HEK293T (cell line): ENCODE results near the gene EIF5.

ENCODE experiments used
- CTCF ChIA-PET: fragments of 350-600 bp; formaldehyde crosslinking; extraction: SDS; loops from one replicate; lab custom pipeline; 2021; ENCODE audit warnings: antibody characterized with exemption, inconsistent platforms; lab: Yijun Ruan, JAX
- POLR2A ChIA-PET: fragments of 350-600 bp; formaldehyde crosslinking; extraction: SDS; loops from one replicate; lab custom pipeline; 2020; ENCODE audit warnings: antibody characterized with exemption, inconsistent platforms; lab: Yijun Ruan, JAX
- DNase-seq: peaks from one replicate; pipeline ENCODE4 v3.0.0; 2012; ENCODE audit warnings: mixed read lengths; ENCODE audit errors: extremely low spot score
- ARNT ChIP-seq: fragments of 450-650 bp; IDR thresholded peaks from 2 replicates; pipeline ENCODE4 v1.6.1; 2017; ENCODE audit warnings: mild to moderate bottlenecking
- BHLHE40 ChIP-seq: fragments of 450-650 bp; IDR thresholded peaks from 2 replicates; pipeline ENCODE4 v1.6.1; 2016; ENCODE audit warnings: mild to moderate bottlenecking, moderate library complexity, borderline replicate concordance
- CTBP1 ChIP-seq: fragments of 450-650 bp; IDR thresholded peaks from 2 replicates; pipeline ENCODE4 v1.6.1; 2016; ENCODE audit warnings: borderline replicate concordance
- ELF4 ChIP-seq: fragments of 450-650 bp; IDR thresholded peaks from 2 replicates; pipeline ENCODE4 v1.6.1; 2017; ENCODE audit warnings: antibody characterized with exemption
- FOXA1 ChIP-seq: fragments of 450-650 bp; IDR thresholded peaks from 2 replicates; pipeline ENCODE4 v1.6.1; 2016; ENCODE audit warnings: mild to moderate bottlenecking
- FOXK2 ChIP-seq: fragments of 450-650 bp; IDR thresholded peaks from 2 replicates; pipeline ENCODE4 v1.6.1; 2016; ENCODE audit warnings: mild to moderate bottlenecking
- FOXM1 ChIP-seq: fragments of 450-650 bp; IDR thresholded peaks from 2 replicates; pipeline ENCODE4 v1.6.1; 2017; ENCODE audit warnings: mild to moderate bottlenecking, borderline replicate concordance
- HDGF ChIP-seq: fragments of 450-650 bp; IDR thresholded peaks from 2 replicates; pipeline ENCODE4 v1.6.1; 2017; ENCODE audit warnings: antibody characterized with exemption, borderline replicate concordance
- L3MBTL2 ChIP-seq: fragments of 450-650 bp; conservative IDR thresholded peaks from 2 replicates; pipeline ENCODE4 v1.6.1; 2016; ENCODE audit warnings: mild to moderate bottlenecking
- LEF1 ChIP-seq: fragments of 450-650 bp; IDR thresholded peaks from 2 replicates; pipeline ENCODE4 v1.6.1; 2017; ENCODE audit warnings: mild to moderate bottlenecking, borderline replicate concordance
- NFRKB ChIP-seq: fragments of 450-650 bp; IDR thresholded peaks from 2 replicates; pipeline ENCODE4 v1.6.1; 2016; ENCODE audit warnings: mild to moderate bottlenecking, moderate library complexity
- PKNOX1 ChIP-seq: fragments of 450-650 bp; IDR thresholded peaks from 2 replicates; pipeline ENCODE4 v1.6.1; 2016
- SP1 ChIP-seq: fragments of 450-650 bp; IDR thresholded peaks from 2 replicates; pipeline ENCODE4 v1.6.1; 2017
- SUZ12 ChIP-seq: fragments of 450-650 bp; IDR thresholded peaks from 2 replicates; pipeline ENCODE4 v1.6.1; 2016; ENCODE audit warnings: mild to moderate bottlenecking
- TARDBP ChIP-seq: fragments of 450-650 bp; IDR thresholded peaks from 2 replicates; pipeline ENCODE4 v1.6.1; 2016
- ZNF384 ChIP-seq: fragments of 450-650 bp; IDR thresholded peaks from 2 replicates; pipeline ENCODE4 v1.6.1; 2016

Gene EIF5

DNA sequence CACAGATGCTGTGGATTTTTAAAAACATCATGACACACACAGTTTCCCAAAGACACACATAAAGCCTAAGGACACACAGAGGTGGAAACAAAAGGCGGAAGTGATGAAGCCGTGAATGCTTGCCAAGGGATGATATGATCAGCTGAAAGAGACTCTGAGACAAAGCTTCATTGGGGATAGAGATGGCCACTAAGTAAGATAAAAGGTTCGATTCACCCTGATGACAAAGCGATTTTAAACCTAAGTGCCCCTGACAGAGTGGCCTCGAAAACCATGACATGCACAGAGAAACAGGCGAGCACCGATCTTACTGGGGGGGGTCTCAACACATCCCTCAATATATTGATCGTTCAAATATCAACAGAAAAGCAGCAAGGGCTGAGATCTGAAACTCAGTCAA is 20.3 kb upstream of the EIF5 start:
- POLR2A ChIA-PET, result interaction anchor here (2.9 kb wide), 1 partner anchor 20 kb away, joined by 9 read pairs; the partner anchor contains the start of gene EIF5
- CTCF ChIA-PET, result no interaction called here
- TF ChIP-seq BHLHE40, result no peak
- TF ChIP-seq PKNOX1, result no peak
- TF ChIP-seq FOXK2, result no peak
- DNase-seq, result no peak

GRCh38 chr14:103314496-103315277 is 19.4 kb upstream of the EIF5 start:
- TF ChIP-seq ELF4, result no peak
- TF ChIP-seq FOXK2, result no peak
- no peak for TF ChIP-seq SUZ12
- no peak for TF ChIP-seq CTBP1
- TF ChIP-seq L3MBTL2, result no peak
- TF ChIP-seq ZNF384, result 0 out of 2 replicates have a peak, but pooled peaks have one; percentile 10
- no peak for DNase-seq
- POLR2A ChIA-PET, result interaction anchor here (2.9 kb wide), 1 partner anchor 19 kb away, joined by 9 read pairs; the partner anchor contains the start of gene EIF5
- CTCF ChIA-PET, result no interaction called here

- ChIA-PET CTCF (interaction anchor here (0.6 kb wide), 1 partner anchor 65 kb away, joined by 5 read pairs; no protein-coding TSS in a partner anchor), POLR2A (interaction anchor here (2.9 kb wide), 1 partner anchor 18 kb away, joined by 9 read pairs; the partner anchor contains the start of gene EIF5)
- no peak for DNase-seq
- no peak for TF ChIP-seq ZNF384
- no peak for TF ChIP-seq NFRKB
- no peak for TF ChIP-seq HDGF
- TF ChIP-seq BHLHE40, result no peak
- TF ChIP-seq CTBP1, result no peak
- TF ChIP-seq ELF4, result no peak
- TF ChIP-seq TARDBP, result no peak
- TF ChIP-seq ARNT, result no peak
- no peak for TF ChIP-seq FOXA1
- TF ChIP-seq FOXK2, result no peak
- TF ChIP-seq FOXM1, result no peak
- no peak for TF ChIP-seq L3MBTL2
- no peak for TF ChIP-seq LEF1
- TF ChIP-seq PKNOX1, result no peak
- no peak for TF ChIP-seq SP1
These were observed 18.6 kb upstream of the EIF5 start for GRCh38 chr14:103315351-103315911.

GRCh38 chr14:103315941-103316340 is 18.1 kb upstream of the EIF5 start:
- no peak for DNase-seq
- ChIA-PET CTCF (interaction anchor here (0.6 kb wide), 1 partner anchor 64 kb away, joined by 5 read pairs; no protein-coding TSS in a partner anchor), POLR2A (no interaction called here)
- TF ChIP-seq PKNOX1, result no peak

DNA sequence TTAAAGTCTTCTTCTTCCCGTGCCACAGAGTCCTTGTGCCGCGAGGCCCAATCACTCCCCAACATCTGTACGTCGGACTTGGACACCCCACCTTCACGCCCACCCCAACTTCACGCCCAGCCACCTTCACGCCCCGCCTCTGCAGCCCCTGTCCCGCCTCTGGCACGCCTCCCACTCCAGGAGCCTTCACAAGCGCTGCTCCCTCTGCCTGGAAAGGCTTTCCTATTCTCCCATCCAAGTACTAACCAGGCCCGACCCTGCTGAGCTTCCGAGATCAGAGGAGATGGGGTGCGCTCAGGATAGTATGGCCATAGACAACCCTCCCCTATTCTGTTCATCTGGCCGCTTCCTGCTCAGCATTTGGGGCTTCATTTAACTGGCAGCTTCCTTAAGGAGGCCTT is 17.3 kb upstream of the EIF5 start:
- DNase-seq, result no peak
- ChIA-PET POLR2A (no interaction called here), CTCF (no interaction called here)
- TF ChIP-seq LEF1 (no peak), L3MBTL2 (no peak), SUZ12 (no peak), FOXM1 (no peak), NFRKB (no peak), HDGF (no peak), PKNOX1 (no peak), SP1 (no peak), TARDBP (no peak), CTBP1 (no peak), FOXK2 (no peak), ZNF384 (no peak), ARNT (no peak), BHLHE40 (no peak), FOXA1 (no peak), ELF4 (no peak)

- ChIA-PET CTCF (no interaction called here), POLR2A (no interaction called here)
- no peak for TF ChIP-seq ZNF384
- no peak for TF ChIP-seq NFRKB
- no peak for TF ChIP-seq FOXA1
- TF ChIP-seq TARDBP, result no peak
- no peak for TF ChIP-seq PKNOX1
- TF ChIP-seq HDGF, result no peak
- TF ChIP-seq FOXK2, result no peak
- no peak for TF ChIP-seq LEF1
- DNase-seq, result no peak
These were observed 16.8 kb upstream of the EIF5 start for GRCh38 chr14:103317251-103317650.
